Stimulated activated CD4-positive, alpha-beta T cell treated with anti-CD3 and anti-CD28 coated beads, Interleukin-2, amount 100 ng/mL, for 4 hours (primary cell): Measurements from ENCODE around the gene KAZN.

ENCODE experiments used
- DNase-seq: peaks from one replicate; pipeline ENCODE4 v3.0.0-alpha.2; 2020; ENCODE audit warnings: low read depth

The KAZN gene

DNA sequence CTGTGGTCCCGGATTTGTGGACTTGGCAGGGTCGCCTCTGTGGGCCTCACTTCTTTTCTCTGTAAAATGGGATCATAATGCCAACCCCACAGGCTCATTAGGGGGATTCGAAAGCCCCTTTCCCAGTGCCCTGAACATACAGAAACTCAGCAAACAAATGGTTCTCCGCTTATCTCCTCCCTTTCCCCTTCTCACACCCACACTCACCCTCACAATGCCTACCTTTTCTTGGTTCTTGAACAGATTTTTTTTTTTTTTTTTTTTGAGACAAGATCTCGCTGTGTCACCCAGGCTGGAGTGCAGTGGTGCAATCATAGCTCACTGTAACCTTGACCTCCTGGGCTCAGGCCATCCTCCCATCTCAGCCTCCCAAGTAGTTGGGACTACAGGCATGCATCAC lies 175.7 kb downstream of the KAZN start:
- no peak for DNase-seq

GRCh38 chr1:14774988-14775387 lies 176.5 kb downstream of the KAZN start:
- DNase-seq, result no peak

DNA sequence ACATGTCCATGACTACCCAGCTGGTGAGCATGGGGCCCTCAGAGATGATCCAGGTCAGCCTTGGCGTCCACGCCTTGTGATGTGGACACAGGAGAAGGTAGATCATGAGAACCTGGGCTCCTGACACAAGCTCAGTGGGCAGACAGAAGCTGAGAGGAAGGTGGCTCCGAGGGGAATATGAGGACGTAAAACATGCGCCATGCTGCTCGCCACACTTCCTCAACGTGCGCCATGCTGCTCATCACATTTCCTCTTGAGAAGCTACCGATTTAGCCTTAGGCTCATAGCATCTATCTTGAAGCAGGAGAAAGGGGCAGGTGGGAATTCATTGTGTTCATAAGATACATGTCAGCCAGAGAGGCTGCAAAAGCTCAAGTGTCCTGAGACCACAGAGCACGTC lies 176.9 kb downstream of the KAZN start:
- DNase-seq, result no peak

GRCh38 chr1:14777516-14778506 lies 179.3 kb downstream of the KAZN start:
- no peak for DNase-seq

GRCh38 chr1:14778541-14778897 lies 180.0 kb downstream of the KAZN start:
- no peak for DNase-seq

GRCh38 chr1:14778898-14779865 lies 180.7 kb downstream of the KAZN start:
- peak; percentile 2 for DNase-seq

DNA sequence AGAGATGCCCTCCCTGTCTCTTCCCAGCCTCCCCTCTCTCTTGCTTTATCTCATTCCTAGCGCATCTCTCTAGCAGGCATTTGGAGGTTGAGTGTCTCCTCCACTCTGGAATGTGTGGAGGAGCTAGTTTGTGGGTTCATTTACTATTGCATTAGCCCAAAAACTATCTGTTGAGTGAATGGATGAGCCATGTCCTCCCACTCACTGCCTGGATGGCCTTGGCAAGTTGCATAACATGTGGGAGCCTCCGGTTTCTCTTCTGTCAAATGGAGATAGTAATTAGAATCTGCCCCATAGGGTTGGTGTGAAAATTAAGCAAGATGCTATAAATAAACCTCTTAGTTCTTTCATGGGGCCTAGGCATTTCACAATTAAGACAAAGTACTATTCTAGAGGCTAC lies 181.8 kb downstream of the KAZN start:
- DNase-seq, result no peak

DNA sequence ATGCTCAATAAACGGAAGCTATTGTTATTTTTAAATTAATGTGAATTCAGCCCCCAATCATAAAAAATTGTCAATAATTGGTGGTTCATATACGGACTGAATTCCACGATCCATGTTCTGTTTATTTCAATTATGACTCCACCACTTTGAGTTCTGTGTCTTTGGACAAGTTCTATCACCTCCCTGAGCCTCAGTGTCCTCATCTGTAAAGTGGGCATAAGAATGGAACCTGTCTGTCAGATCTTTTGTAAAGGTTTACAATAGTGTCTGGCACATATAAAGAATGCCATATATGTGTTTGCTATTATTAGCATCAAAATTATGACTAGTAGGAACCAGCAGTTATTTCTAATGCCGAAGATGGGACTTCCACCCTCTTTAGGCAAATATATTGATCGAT lies 183.3 kb downstream of the KAZN start:
- no peak for DNase-seq

GRCh38 chr1:14782741-14783591 lies 184.5 kb downstream of the KAZN start:
- DNase-seq, result no peak

- no peak for DNase-seq
Measured at GRCh38 chr1:14783592-14783886, 185.1 kb downstream of the KAZN start.

- DNase-seq, result no peak
Measured at GRCh38 chr1:14784790-14785773, 186.6 kb downstream of the KAZN start.

GRCh38 chr1:14786109-14786675 lies 187.7 kb downstream of the KAZN start:
- DNase-seq, result no peak

- DNase-seq, result no peak
Measured at GRCh38 chr1:14786681-14787080, 188.2 kb downstream of the KAZN start.

DNA sequence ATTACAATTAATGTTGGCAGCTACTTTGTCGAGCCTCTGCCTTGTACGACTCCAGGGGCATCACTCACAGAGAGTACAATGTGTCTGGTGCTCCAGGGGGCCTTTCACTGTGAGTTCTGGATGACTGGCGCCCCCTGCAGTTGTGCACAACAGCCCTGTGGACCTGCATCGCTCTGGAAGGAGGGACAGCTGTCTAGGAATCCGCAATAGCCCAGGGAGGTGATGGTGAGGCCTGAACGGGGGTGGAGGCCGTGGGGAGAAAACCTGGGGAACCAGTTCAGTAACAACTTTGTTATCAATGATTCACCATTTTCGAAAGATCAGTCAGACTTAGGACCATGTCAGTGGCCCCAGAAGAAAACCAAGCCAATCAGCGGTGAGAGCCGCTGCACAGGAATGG lies 189.1 kb downstream of the KAZN start:
- DNase-seq, result no peak

- DNase-seq, result no peak
Measured at GRCh38 chr1:14788080-14788479, 189.6 kb downstream of the KAZN start.

- DNase-seq, result no peak
Measured at GRCh38 chr1:14790982-14791381, 192.5 kb downstream of the KAZN start.

- no peak for DNase-seq
Measured at GRCh38 chr1:14791654-14792053, 193.2 kb downstream of the KAZN start.

DNA sequence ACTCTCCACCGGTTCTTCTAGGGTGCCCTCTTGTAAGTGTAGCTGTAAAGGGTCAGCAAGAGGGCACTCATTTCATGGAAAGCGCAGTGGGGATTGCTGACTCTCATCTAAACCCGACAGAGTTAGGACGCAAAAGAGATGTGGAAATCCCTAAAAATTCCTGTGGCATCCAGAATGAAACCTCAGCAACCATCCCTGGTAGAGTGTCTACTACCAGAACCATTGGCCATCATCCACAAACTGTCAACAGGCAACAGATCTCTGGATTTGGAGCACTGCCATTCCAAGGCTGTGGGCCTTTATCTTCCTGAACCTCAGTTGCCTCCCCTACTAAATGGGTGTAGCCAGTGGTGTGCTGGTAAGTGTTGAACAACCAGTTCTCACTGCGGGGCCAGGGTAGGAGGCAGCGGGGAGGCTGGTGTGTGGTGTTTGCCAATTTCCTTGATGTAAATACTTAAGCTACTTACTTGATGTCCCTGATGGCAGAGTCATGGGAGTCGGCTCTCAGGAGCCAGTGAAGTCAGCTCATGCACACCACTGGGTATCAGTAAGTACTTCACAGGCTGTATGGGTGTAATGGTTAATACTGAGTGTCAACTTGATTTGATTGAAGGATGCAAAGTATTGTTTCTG lies 195.8 kb downstream of the KAZN start:
- DNase-seq, result no peak

DNA sequence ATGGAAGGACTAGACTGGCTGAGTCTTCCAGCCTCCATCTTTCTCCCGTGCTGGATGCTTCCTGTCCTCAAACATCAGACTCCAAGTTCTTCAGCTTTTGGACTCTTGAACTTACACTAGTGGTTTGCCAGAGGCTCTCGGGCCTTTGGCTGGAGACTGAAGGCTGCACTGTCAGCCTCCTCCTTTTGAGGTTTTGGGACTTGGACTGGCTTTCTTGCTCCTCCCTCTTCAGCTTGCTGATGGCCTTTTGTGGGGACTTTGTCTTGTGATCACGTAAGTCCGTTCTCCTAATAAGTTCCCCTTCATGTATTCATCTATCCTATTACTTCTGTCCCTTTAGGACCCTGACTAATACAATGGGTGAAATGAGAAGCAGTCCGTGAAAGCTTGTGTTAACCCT lies 196.4 kb downstream of the KAZN start:
- no peak for DNase-seq

- no peak for DNase-seq
Measured at GRCh38 chr1:14795589-14795988, 197.1 kb downstream of the KAZN start.
